K562 (cell line): ENCODE data around the gene CRABP2. TPM values are rescaled to one million over a fixed set of nuclear protein-coding genes. Genes with fewer than 3 reads are reported as not detected.

Experiments
- ATAC-seq: fragments of 200-7000 bp; cut with Tn5 transposase; 3 replicates; pipeline ENCODE4 v1.9.1; 2020; ENCODE audit warnings: moderate library complexity
- BruUV-seq: library from RNA; stranded (reverse); fragments of 400-500 nt; replicated peaks from 2 replicates; lab custom pipeline; 2021; lab: Mats Ljungman, UMichigan
- CTCF ChIA-PET: fragments of 300-600 bp; formaldehyde crosslinking; extraction: SDS; loops from one replicate; lab custom pipeline; 2021; ENCODE audit warnings: low intra/inter-chr PET ratio; lab: Yijun Ruan, JAX
- POLR2A ChIA-PET: fragments of 300-600, 350-650 bp; sonication (Branson Sonifier 250); formaldehyde crosslinking; extraction: SDS; loops from one replicate; lab custom pipeline; 2021; ENCODE audit warnings: antibody characterized with exemption, inconsistent platforms; lab: Yijun Ruan, JAX
- DNase-seq, 4 experiments: peaks; one replicate each; pipeline versions ENCODE4 v3.0.0 to v3.0.0-alpha.2; 2011 to 2018; ENCODE audit warnings: low spot score in 3 of 4, mixed read lengths in 3 of 4; ENCODE audit errors: extremely low read depth in 1 of 4
- FAIRE-seq: peaks from 2 replicates; lab custom pipeline; 2011; peaks lifted over from hg19 to GRCh38; lab: Jason Lieb, UNC
- H2AFZ ChIP-seq: 2 replicates; pipeline ENCODE4 v1.6.0; 2011; ENCODE audit warnings: low read depth, low read length, control low read depth, inconsistent platforms
- H3K27ac ChIP-seq: fragments of 200-600 bp; 3 replicates; pipeline ENCODE4 v1.8.0; 2011; ENCODE audit warnings: low read depth, mild to moderate bottlenecking, control low read depth, inconsistent platforms, low read length, moderate library complexity, mixed read lengths; ENCODE audit errors: extremely low read depth
- H3K27me3 ChIP-seq, 2 experiments: fragments of 300-600 bp in 1 of 2; 2 replicates in 1 of 2; 3 replicates in 1 of 2; pipeline versions ENCODE4 v1.6.0 to v1.8.0; 2011; ENCODE audit warnings: inconsistent platforms in 2 of 2, low read length in 2 of 2, mild to moderate bottlenecking in 1 of 2, mixed read lengths in 1 of 2, moderate library complexity in 1 of 2; ENCODE audit not compliant: control insufficient read depth in 2 of 2, insufficient read depth in 2 of 2
- H3K36me3 ChIP-seq: fragments of 300-600 bp; 3 replicates; pipeline ENCODE4 v1.8.0; 2011; ENCODE audit warnings: mild to moderate bottlenecking, low read length, inconsistent platforms; ENCODE audit not compliant: control insufficient read depth, insufficient read depth
- H3K4me1 ChIP-seq, 2 experiments: fragments of 200-600 bp in 1 of 2; replicated peaks in 1 of 2; 2 replicates in 1 of 2; 3 replicates in 1 of 2; pipeline versions ENCODE4 v1.5.1 to v1.8.0; 2011; ENCODE audit warnings: inconsistent platforms in 2 of 2, low read length in 2 of 2, mild to moderate bottlenecking in 1 of 2, mixed read lengths in 1 of 2, moderate library complexity in 1 of 2; ENCODE audit not compliant: control insufficient read depth in 2 of 2, insufficient read depth in 2 of 2
- H3K4me2 ChIP-seq: 2 replicates; pipeline ENCODE4 v1.6.1; 2011; ENCODE audit warnings: low read length, control low read depth, inconsistent platforms, mixed read lengths; ENCODE audit not compliant: insufficient read depth
- H3K4me3 ChIP-seq: fragments of 200-600 bp; sonication (generic), shearing (Covaris generic); 2 replicates; pipeline ENCODE4 v1.5.1; 2016; ENCODE audit warnings: control low read depth, inconsistent platforms
- H3K79me2 ChIP-seq: fragments of 200-600 bp; 3 replicates; pipeline ENCODE4 v1.8.0; 2011; ENCODE audit warnings: low read length, inconsistent platforms; ENCODE audit not compliant: control insufficient read depth, insufficient read depth
- H3K9ac ChIP-seq, 2 experiments: 2 replicates each; pipeline versions ENCODE4 v1.6.0 to v1.6.1; 2011; ENCODE audit warnings: low read depth in 2 of 2, low read length in 2 of 2, control low read depth in 1 of 2, inconsistent platforms in 1 of 2, mild to moderate bottlenecking in 1 of 2, mixed read lengths in 1 of 2; ENCODE audit not compliant: insufficient read depth in 1 of 2
- H3K9me1 ChIP-seq: one replicate; pipeline ENCODE4 v1.6.0; 2011; ENCODE audit warnings: inconsistent platforms, mild to moderate bottlenecking, low read length, moderate library complexity; ENCODE audit not compliant: control insufficient read depth, insufficient read depth
- H3K9me3 ChIP-seq: replicated peaks from 2 replicates; pipeline ENCODE4 v1.5.1; 2011; ENCODE audit warnings: low read depth, low read length, inconsistent platforms; ENCODE audit not compliant: control insufficient read depth, insufficient read depth
- H4K20me1 ChIP-seq: replicated peaks from 2 replicates; pipeline ENCODE4 v1.6.1; 2011; ENCODE audit warnings: low read length, inconsistent platforms, mixed read lengths; ENCODE audit not compliant: control insufficient read depth, insufficient read depth
- FOXA3 ChIP-seq, 2 experiments: fragments of 450-650 bp in 1 of 2; sonication (generic) in 1 of 2; formaldehyde crosslinking; IDR thresholded peaks in 1 of 2; conservative IDR thresholded peaks in 1 of 2; 2 replicates each; pipeline versions ENCODE4 v1.4.0 to v1.8.0; 2020 to 2022; ENCODE audit warnings: mild to moderate bottlenecking in 2 of 2, missing genetic modification reagents in 1 of 2
- GABPB1 ChIP-seq: sonication (generic); formaldehyde crosslinking; IDR thresholded peaks from 2 replicates; pipeline ENCODE4 v1.8.0; 2022; ENCODE audit warnings: mild to moderate bottlenecking, missing genetic modification reagents
- HCFC1 ChIP-seq: IDR thresholded peaks from 2 replicates; pipeline ENCODE4 v1.6.1; 2012; ENCODE audit warnings: low read depth, low read length, improper control_type of control experiment
- MTA3 ChIP-seq: fragments of 450-650 bp; formaldehyde crosslinking; IDR thresholded peaks from 2 replicates; pipeline ENCODE4 v1.6.1; 2017; ENCODE audit warnings: mild to moderate bottlenecking, borderline replicate concordance
- POLR2B ChIP-seq: fragments of 450-650 bp; IDR thresholded peaks from 2 replicates; pipeline ENCODE4 v1.6.1; 2018; ENCODE audit warnings: low read depth; ENCODE audit not compliant: partially characterized antibody
- PRDM10 ChIP-seq: fragments of 450-650 bp; IDR thresholded peaks from 2 replicates; pipeline ENCODE4 v1.6.1; 2018; ENCODE audit not compliant: partially characterized antibody
- RBBP5 ChIP-seq: fragments of 200-600 bp; sonication (generic); IDR thresholded peaks from 2 replicates; pipeline ENCODE4 v1.6.1; 2012; ENCODE audit warnings: borderline replicate concordance, mild to moderate bottlenecking, low read length, control low read depth, inconsistent platforms; ENCODE audit not compliant: insufficient read depth, poor library complexity, severe bottlenecking
- ZNF24 ChIP-seq: fragments of 450-650 bp; IDR thresholded peaks from 2 replicates; pipeline ENCODE4 v1.6.1; 2016
- ZNF316 ChIP-seq: fragments of 450-650 bp; IDR thresholded peaks from 2 replicates; pipeline ENCODE4 v1.6.1; 2016
- WGBS: fragments of 100-300 bp; shearing (Covaris generic); methylation state at CpG from one replicate; pipeline ENCODE4 v1.1.6; 2016; ENCODE audit warnings: low coverage, mixed read lengths; ENCODE audit not compliant: insufficient coverage; ENCODE audit errors: missing lambda C conversion rate; 5-methylcytosine and 5-hydroxymethylcytosine counted together
- in situ Hi-C: fragments of 300-500 bp; cut with MboI; formaldehyde crosslinking; loops from 4 replicates; pipeline ENCODE4 v1.15.0; 2018; ENCODE audit warnings: inconsistent platforms, mixed read lengths
- intact Hi-C: fragments of 100-400 bp; cut with micrococcal nuclease; formaldehyde crosslinking; loops from 2 replicates; pipeline ENCODE4 v1.14.2; 2022
- polyA plus RNA-seq, 8 experiments: library from polyadenylated mRNA; depleted of rRNA in 4 of 8; stranded (reverse) in 5 of 8; unstranded in 3 of 8; fragments of >200 nt; fragmentation: Nextera tagmentation in 2 of 8; fragmentation: Illumina TruSeq in 1 of 8; extraction: Ambion mirVana in 2 of 8; extraction: Trizol in 1 of 8; gene quantifications; 2 replicates each; pipeline versions ENCODE4 v1.2.1 to v1.2.3, GENCODE V29; 2011 to 2014; ENCODE audit warnings: inconsistent platforms in 1 of 8, missing spikeins in 1 of 8
- total RNA-seq, 7 experiments: library from RNA; depleted of rRNA in 6 of 7; stranded (reverse); fragments of >200 nt in 6 of 7; fragmentation: Illumina TruSeq in 2 of 7; extraction: Trizol in 2 of 7; gene quantifications; 2 replicates each; pipeline versions ENCODE4 v1.2.1 to v1.2.3, GENCODE V29; 2011 to 2021; ENCODE audit warnings: low replicate concordance in 1 of 7
- TF ChIP-seq, protein P1 (sequence below), 2 experiments: IDR thresholded peaks; 2 replicates each; pipeline ENCODE4 v1.6.1; 2011; ENCODE audit warnings: borderline replicate concordance in 1 of 2, control low read depth in 1 of 2, low read depth in 1 of 2, low read length in 1 of 2, mild to moderate bottlenecking in 1 of 2, mixed read lengths in 1 of 2, moderate library complexity in 1 of 2; ENCODE audit not compliant: insufficient read depth in 1 of 2, insufficient read length in 1 of 2, poor library complexity in 1 of 2, severe bottlenecking in 1 of 2; ENCODE audit errors: extremely low read depth in 1 of 2

CRABP2 gene
- total and polyA plus RNA-seq, 9 of the 15 experiments (the other 6 are each of a cell fraction or from before 2014, with no cell fraction given), result 0.30 to 2.5 (median 0.82) TPM

GRCh38 chr1:156728599-156729462, 23.4 kb upstream of the CRABP2 start, which contains the start of gene ISG20L2 (continued):
- TF ChIP-seq PRDM10, result no peak

GRCh38 chr1:156727926-156728598, 22.7 kb upstream of the CRABP2 start, which contains the start of gene METTL25B:
TSS of gene METTL25B (plus strand) at chr1:156728469. CDS start at chr1:156729105, 636 bp downstream.
- ChIA-PET POLR2A (interaction anchor here (0.5 to 5.0 kb wide), 34 partner anchors 8 to 227 kb away, joined by 3 to 60 read pairs (median 4); partner anchors contain the start of genes HDGF, INSRR, MEF2D and MRPL24), CTCF (interaction anchor here (0.6 to 6.9 kb wide), 3 partner anchors 38 to 162 kb away, joined by 3 to 143 read pairs (median 31); partner anchors contain the start of genes INSRR and NTRK1)
- Histone ChIP-seq H3K4me2 (peak within 1 kb of the TSS; percentile 100), H2AFZ (peak within 1 kb of the TSS; percentile 88), H3K27ac (peak within 1 kb of the TSS; percentile 82), H3K9me1 (no peaks in the 10 kb centered on the region), H3K9me3 (no peaks in the 10 kb centered on the region), H3K9ac (peak within 1 kb of the TSS; percentile 91 to 99), H3K4me1 (peaks cover 13 to 17% of the 10 kb centered on the region in 2 experiments; a peak in 4 of 5 replicates), H3K79me2 (peaks cover 77% of the 10 kb centered on the region), H3K36me3 (peaks cover 74% of the 10 kb centered on the region), H4K20me1 (peaks cover 31% of the 10 kb centered on the region), H3K27me3 (no peaks in the 10 kb centered on the region; a peak in 1 of 5 replicates), H3K4me3 (peak within 1 kb of the TSS; percentile 76)
- ATAC-seq (peak; percentile 84), FAIRE-seq (no peak), DNase-seq (peak in 2 of 4 experiments; percentile 87 to 93)
- TSS peak; percentile 75 for BruUV-seq
- in situ Hi-C loops, result loop anchor here (5.0 to 25.0 kb wide), 3 partner anchors 39 to 1416 kb away; partner anchors contain the start of genes FDPS, NTRK1, PKLR and PRCC
- intact Hi-C loops, result loop anchor here (1.0 to 5.0 kb wide), 5 partner anchors 13 to 194 kb away; partner anchors contain the start of genes LRRC71, MRPL24 and PRCC
- WGBS, result 2% methylated on average over 27 of the region's 46 CpGs
- TF ChIP-seq HCFC1 (peak; percentile 73), ZNF24 (no peak), FOXA3 (CRISPR knock-in tag; conservative IDR thresholded peaks at IDR 0.05 in 1 of 2, IDR thresholded peaks at IDR 0.05 in 1 of 2) (peak in 1 of 2 experiments; percentile 60; a peak in 1 of 4 replicates), MTA3 (no peak), ZNF316 (no peak), RBBP5 (peak; percentile 37), GABPB1 (CRISPR knock-in tag) (peak; percentile 92), POLR2B (peak; percentile 62)
- TF ChIP-seq, protein P1, sequence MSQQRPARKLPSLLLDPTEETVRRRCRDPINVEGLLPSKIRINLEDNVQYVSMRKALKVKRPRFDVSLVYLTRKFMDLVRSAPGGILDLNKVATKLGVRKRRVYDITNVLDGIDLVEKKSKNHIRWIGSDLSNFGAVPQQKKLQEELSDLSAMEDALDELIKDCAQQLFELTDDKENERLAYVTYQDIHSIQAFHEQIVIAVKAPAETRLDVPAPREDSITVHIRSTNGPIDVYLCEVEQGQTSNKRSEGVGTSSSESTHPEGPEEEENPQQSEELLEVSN (IDR thresholded peaks at IDR 0.05; ENCODE audit: borderline replicate concordance in 1 of 2, extremely low read depth in 1 of 2, insufficient read depth in 1 of 2, insufficient read length in 1 of 2, low read depth in 1 of 2, low read length in 1 of 2, poor library complexity in 1 of 2, severe bottlenecking in 1 of 2), result peak in 1 of 2 experiments; percentile 40
